NCI-H460 (cell line): ENCODE measurements around the gene CGB8. TPM values are rescaled to one million over a fixed set of nuclear protein-coding genes. Genes with fewer than 3 reads are reported as not detected.
"Not testable (repeated sequence)": the region's sequence is repeated elsewhere in the genome, so short reads cannot be mapped to it uniquely, and the experiment has no call there.

Experiments used
- DNase-seq: peaks from one replicate; pipeline ENCODE4 v3.0.0-alpha.2; 2016; ENCODE audit warnings: low read depth; ENCODE audit errors: extremely low read depth
- polyA plus RNA-seq: library from polyadenylated mRNA; depleted of rRNA; stranded (reverse); fragments of >200 nt; gene quantifications from 2 replicates; pipeline ENCODE4 v1.2.3, GENCODE V29; 2014; cell fraction: nucleus; rRNA removed
- total RNA-seq: library from RNA; depleted of rRNA; stranded (reverse); fragments of >200 nt; shearing (Covaris generic); gene quantifications from 2 replicates; pipeline ENCODE4 v1.2.3, GENCODE V29; 2014; rRNA removed

Gene CGB8
- not detected in 2 replicates for total RNA-seq
- not detected in 2 replicates for polyA plus RNA-seq

- not testable (repeated sequence) for DNase-seq
Measured at GRCh38 chr19:49049011-49049410, at the start of gene CGB8. TSS of gene CGB8 (minus strand) at chr19:49049111. CDS start at chr19:49048739, 372 bp downstream.

- DNase-seq, result peak; percentile 69
Measured at GRCh38 chr19:49097453-49098288, 48.8 kb upstream of the CGB8 start.

GRCh38 chr19:49094505-49095482, 45.9 kb upstream of the CGB8 start:
- DNase-seq, result no peak

GRCh38 chr19:49092686-49093085, 43.8 kb upstream of the CGB8 start:
- DNase-seq, result no peak

GRCh38 chr19:49091391-49092038, 42.6 kb upstream of the CGB8 start:
- no peak for DNase-seq

GRCh38 chr19:49086296-49086695, 37.4 kb upstream of the CGB8 start:
- no peak for DNase-seq

- DNase-seq, result no peak
Measured at GRCh38 chr19:49085868-49086232, 36.9 kb upstream of the CGB8 start.

- DNase-seq, result peak; percentile 96
Measured at GRCh38 chr19:49085020-49085867, 36.3 kb upstream of the CGB8 start, which contains the start of gene SNRNP70. TSS of gene SNRNP70 (plus strand) at chr19:49085451. CDS start at chr19:49086415, 964 bp downstream.

- DNase-seq, result no peak
Measured at GRCh38 chr19:49084206-49085019, 35.5 kb upstream of the CGB8 start.

- no peak for DNase-seq
Measured at GRCh38 chr19:49081273-49081672, 32.4 kb upstream of the CGB8 start.

- no peak for DNase-seq
Measured at GRCh38 chr19:49080392-49080791, 31.5 kb upstream of the CGB8 start.

- DNase-seq, result peak; percentile 47
Measured at GRCh38 chr19:49074869-49075268, 26.0 kb upstream of the CGB8 start.

- no peak for DNase-seq
Measured at GRCh38 chr19:49073514-49074378, 24.8 kb upstream of the CGB8 start.

GRCh38 chr19:49071860-49072547, 23.1 kb upstream of the CGB8 start:
- DNase-seq, result no peak

- no peak for DNase-seq
Measured at GRCh38 chr19:49070416-49070815, 21.5 kb upstream of the CGB8 start.

GRCh38 chr19:49069026-49069425, 20.1 kb upstream of the CGB8 start:
- no peak for DNase-seq

GRCh38 chr19:49067554-49067953, 18.6 kb upstream of the CGB8 start:
- DNase-seq, result no peak
